Stimulated activated CD4-positive, alpha-beta T cell treated with anti-CD3 and anti-CD28 coated beads, Interleukin-1b, Interleukin-23, amount 100 ng/mL, for 48 hours (primary cell): ENCODE data around the gene L1TD1.
"Not testable (repeated sequence)": the region's sequence is repeated elsewhere in the genome, so short reads cannot be mapped to it uniquely, and the experiment has no call there.

ENCODE experiments used
- DNase-seq: peaks from one replicate; pipeline ENCODE4 v3.0.0-alpha.2; 2020

Gene L1TD1

DNA sequence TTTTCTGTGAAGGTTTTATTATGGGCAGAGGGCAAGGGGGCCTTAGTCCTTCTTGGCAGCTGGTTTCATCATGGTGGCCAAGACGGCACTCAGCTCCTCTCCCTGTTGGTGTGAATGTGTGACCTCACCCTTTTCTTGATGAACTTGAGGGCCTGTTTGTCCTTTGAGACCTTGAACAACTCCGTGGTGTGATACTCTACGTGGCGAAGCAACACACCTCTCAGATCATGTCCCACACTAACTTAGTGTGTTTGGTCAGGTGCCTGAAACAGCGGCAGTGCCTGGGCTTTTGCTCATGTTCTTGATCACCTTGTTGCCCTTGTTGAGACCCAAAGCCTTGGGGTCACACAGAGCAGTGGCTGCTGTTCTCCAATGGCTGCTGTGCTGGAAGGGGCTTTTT, 13.4 kb downstream of the L1TD1 start:
- DNase-seq, result no peak

DNA sequence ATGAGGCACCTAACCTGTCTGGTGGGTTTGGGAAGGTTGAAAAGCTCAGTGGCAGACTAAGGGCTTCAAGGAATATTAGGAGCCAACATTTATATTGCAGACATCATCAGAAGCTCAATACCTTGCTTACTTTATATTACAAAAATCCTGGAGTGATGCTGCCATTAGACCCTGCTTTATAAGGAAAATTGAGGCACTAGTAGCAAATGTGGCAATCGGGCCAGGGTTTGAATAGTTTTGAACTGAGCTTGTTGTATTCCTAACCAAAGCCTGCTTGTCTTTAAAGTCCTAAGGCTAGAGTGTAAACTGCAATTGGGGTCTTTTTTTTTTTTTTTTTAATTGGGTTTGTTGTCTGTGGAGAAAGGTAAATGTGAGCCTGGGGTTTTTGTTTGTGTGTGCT, 14.3 kb downstream of the L1TD1 start:
- DNase-seq, result no peak

- no peak for DNase-seq
Observed at GRCh38 chr1:62209931-62210595, 15.4 kb downstream of the L1TD1 start.

DNA sequence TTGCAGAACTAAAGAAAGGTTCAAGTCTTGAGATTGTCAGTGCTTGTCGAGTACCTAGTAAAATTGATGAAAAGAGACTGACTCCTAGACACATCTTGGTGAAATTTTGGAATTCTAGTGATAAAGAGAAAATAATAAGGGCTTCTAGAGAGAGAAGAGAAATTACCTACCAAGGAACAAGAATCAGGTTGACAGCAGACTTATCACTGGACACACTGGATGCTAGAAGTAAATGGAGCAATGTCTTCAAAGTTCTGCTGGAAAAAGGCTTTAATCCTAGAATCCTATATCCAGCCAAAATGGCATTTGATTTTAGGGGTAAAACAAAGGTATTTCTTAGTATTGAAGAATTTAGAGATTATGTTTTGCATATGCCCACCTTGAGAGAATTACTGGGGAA, 16.3 kb downstream of the L1TD1 start:
- no peak for DNase-seq

- DNase-seq, result no peak
Observed at GRCh38 chr1:62212411-62212810, 17.8 kb downstream of the L1TD1 start.

DNA sequence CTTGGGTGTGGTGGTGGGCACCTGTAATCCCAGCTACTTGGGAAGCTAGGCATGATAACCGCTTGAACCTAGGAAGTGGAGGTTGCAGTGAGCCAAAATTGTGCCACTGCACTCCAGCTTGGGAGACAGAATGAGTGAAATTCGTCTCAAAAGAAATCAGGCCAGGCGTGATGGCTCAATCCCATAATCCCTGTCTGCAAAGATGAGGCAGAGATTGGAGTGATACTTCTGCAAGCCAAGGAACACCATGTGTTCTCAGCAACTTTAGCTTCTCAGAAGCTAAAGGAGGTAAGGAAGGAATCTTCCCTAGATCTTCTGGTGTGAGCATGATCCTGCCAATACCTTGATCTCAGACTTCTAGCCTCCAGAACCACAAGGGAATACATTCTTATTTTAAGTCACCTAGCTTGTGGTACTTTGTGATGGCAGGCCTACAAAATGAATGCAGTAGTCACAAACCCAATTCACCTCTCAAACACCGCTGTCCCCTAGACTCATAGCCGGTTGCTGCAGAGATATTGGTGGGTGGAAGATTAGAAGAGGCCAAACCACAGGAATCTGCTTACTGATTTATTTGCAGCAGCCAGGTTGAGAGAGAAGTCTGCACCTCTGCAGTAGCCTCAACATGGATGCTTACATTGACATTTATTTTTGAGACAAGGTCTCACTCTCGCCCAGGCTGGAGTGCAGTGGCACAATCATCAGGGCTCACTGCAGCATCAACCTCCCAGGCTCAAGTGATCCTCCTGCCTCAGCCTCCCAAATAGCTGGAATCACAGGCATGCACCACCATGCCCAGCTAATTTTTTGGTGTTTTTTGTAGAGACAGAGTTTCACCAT, 18.6 kb downstream of the L1TD1 start:
- DNase-seq, result no peak

- DNase-seq, result no peak
Observed at GRCh38 chr1:62218604-62219003, 24.0 kb downstream of the L1TD1 start.

DNA sequence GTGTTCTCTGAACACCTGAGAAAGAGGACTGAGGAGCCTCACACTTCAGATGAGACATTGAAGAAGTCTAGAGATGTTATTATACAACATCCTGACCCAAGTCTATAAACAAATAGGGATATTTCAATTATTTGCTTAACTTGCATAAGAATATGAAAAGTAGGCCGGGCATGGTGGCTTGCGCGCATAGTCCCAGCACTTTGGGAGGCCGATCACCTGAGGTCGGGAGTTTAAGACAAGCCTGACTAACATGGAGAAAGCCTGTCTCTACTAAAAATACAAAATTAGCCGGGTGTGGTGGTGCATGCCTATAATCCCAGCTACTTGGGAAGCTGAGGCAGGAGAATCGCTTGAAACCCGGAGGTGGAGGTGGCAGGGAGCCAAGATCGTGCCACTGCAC, 25.8 kb downstream of the L1TD1 start:
- DNase-seq, result not testable (repeated sequence)

DNA sequence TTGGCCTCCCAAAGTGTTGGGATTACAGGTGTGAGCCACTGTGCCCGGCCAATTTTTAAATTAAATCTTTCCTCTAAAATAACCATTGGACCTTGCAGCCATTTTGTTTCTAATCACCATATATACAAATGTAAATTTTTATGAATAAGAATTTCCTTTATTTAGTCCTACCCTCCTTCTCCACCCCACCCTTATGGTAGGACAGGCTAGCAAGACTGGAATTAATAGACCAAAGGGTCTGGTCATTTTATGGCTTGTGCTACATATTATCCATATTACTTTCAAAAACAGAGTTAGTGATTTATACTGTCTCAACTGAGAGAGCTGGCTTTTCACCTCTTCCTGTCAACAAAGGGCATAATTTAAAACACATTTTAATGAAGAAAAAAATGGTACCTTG, 26.5 kb downstream of the L1TD1 start:
- no peak for DNase-seq

DNA sequence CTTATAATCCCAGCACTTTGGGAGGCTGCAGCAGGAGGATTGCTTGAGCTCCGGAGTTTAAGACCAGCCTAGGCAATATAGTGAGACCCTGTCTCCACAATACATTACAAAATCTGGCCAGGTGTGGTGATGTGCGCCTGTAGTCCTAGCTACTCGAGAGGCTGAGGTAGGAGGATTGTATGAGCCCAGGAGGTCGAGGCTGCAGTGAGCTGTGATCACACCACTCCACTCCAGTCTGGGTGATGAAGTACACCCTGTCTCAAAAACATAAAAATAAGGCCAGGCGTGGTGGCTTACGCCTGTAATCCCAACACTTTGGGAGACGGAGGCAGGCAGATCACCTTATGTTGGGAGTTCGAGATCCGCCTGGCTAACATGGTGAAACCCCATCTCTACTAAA, 27.7 kb downstream of the L1TD1 start:
- DNase-seq, result no peak

- DNase-seq, result no peak
Observed at GRCh38 chr1:62224182-62224581, 29.5 kb downstream of the L1TD1 start.

- no peak for DNase-seq
Observed at GRCh38 chr1:62227496-62227895, 32.8 kb downstream of the L1TD1 start.

- no peak for DNase-seq
Observed at GRCh38 chr1:62228136-62228882, 33.7 kb downstream of the L1TD1 start.

DNA sequence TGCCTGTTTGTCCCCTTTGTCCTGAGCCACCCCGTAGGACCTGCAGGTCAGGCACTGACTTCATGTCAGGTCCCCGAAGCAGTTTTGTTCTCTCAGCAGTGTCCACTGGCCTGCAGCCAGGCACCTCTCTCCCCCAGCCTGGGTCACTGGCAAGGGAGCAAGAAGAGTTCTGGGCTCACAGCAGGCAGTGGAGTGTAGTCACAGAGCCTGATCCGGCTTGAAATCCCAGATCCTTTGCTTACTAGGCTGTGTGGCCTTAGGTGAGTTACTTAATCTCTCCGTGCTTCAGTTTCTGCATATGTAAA, 34.2 kb downstream of the L1TD1 start:
- no peak for DNase-seq

DNA sequence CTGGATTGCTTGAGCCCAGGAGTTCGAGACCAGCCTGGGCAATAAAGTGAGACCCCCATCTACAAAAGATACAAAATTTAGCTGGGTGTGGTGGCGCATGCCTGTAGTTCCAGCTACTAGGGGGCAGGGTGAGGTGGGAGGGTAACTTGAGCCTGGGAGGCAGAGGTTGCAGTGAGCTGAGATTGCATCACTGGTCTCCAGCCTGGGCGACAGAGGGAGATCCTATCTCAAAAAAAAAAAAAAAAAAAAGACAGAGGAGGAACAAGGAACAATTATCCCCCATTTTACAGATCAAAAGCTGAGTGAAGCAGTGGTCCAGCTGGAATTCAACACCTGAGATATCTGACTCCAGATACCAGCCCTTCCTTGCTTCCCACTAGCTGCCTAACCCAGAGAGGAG, 34.8 kb downstream of the L1TD1 start:
- DNase-seq, result no peak

- no peak for DNase-seq
Observed at GRCh38 chr1:62229932-62230331, 35.3 kb downstream of the L1TD1 start.

GRCh38 chr1:62230718-62231117, 36.1 kb downstream of the L1TD1 start:
- DNase-seq, result no peak

- no peak for DNase-seq
Observed at GRCh38 chr1:62232871-62233278, 38.2 kb downstream of the L1TD1 start.

- DNase-seq, result no peak
Observed at GRCh38 chr1:62233926-62234450, 39.3 kb downstream of the L1TD1 start.

- no peak for DNase-seq
Observed at GRCh38 chr1:62234688-62235087, 40.0 kb downstream of the L1TD1 start.

DNA sequence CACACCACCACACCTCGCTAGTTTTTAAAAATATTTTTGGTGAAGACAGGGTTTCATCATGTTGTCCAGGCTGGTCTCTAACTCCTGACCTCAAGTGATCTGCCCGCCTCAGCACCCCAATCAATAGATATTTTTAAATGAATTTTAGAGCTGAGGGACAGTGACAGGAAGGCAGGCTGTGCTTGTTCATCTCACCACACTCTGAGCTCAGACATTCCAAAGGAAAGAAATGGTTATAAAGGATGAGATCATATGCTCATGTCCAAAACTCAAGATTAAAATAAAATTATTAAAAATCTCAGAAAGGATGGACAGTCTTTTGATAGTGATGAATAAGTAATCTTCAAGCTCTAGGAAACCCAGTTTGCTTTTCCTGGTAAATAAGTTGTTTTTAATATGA, 40.9 kb downstream of the L1TD1 start:
- no peak for DNase-seq

DNA sequence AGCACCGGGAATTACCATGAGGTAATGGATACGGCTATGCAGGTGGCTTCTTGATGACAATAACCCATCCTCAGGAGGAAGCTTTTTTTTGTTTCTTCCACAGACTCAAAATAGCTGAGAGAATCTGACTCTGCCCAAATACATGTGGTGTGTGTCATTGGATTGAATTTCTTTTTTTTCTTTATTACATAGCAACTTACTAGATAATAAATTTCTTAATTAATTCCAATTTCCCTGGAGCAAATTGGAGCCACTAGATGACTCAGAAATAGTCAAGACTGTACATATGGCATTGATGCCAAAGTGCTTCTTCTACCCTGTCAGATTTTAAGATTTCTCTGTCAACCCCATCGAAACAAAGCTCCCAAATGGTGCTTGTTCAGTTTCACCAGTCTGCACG, 42.7 kb downstream of the L1TD1 start:
- DNase-seq, result no peak

GRCh38 chr1:62237950-62238374, 43.3 kb downstream of the L1TD1 start:
- no peak for DNase-seq

- DNase-seq, result no peak
Observed at GRCh38 chr1:62238507-62238906, 43.9 kb downstream of the L1TD1 start.
